Osteocyte (in vitro differentiated cells): ENCODE measurements around the gene LAMA5. TPM values are rescaled to one million over a fixed set of nuclear protein-coding genes. Genes with fewer than 3 reads are reported as not detected.

ENCODE experiments used
- DNase-seq: peaks from one replicate; pipeline ENCODE4 v3.0.0; 2021; ENCODE audit warnings: mixed read lengths; ENCODE audit not compliant: unreplicated experiment; ENCODE audit errors: extremely low spot score
- H3K27ac Mint-ChIP-seq: one replicate; pipeline ENCODE4 v1.8.0; 2021; ENCODE audit warnings: mild to moderate bottlenecking, mixed read lengths; ENCODE audit not compliant: unreplicated experiment
- H3K27me3 Mint-ChIP-seq: one replicate; pipeline ENCODE4 v1.8.0; 2021; ENCODE audit warnings: mixed read lengths; ENCODE audit not compliant: unreplicated experiment
- H3K36me3 Mint-ChIP-seq: one replicate; pipeline ENCODE4 v1.8.0; 2021; ENCODE audit warnings: mixed read lengths; ENCODE audit not compliant: unreplicated experiment
- H3K4me1 Mint-ChIP-seq: one replicate; pipeline ENCODE4 v1.8.0; 2021; ENCODE audit warnings: mixed read lengths; ENCODE audit not compliant: unreplicated experiment
- H3K4me3 Mint-ChIP-seq: one replicate; pipeline ENCODE4 v1.8.0; 2021; ENCODE audit warnings: mild to moderate bottlenecking, moderate library complexity, mixed read lengths; ENCODE audit not compliant: unreplicated experiment
- H3K9me3 Mint-ChIP-seq: one replicate; pipeline ENCODE4 v1.8.0; 2021; ENCODE audit warnings: mixed read lengths; ENCODE audit not compliant: unreplicated experiment
- CTCF ChIP-seq: fragments of 200-600 bp; sonication (generic); IDR thresholded peaks from 2 replicates; pipeline ENCODE4 v1.5.0; 2021; ENCODE audit warnings: antibody characterized with exemption, mild to moderate bottlenecking, moderate library complexity
- total RNA-seq: library from RNA; stranded (reverse); gene quantifications from 2 replicates; pipeline ENCODE4 v1.2.1, GENCODE V29; 2021

The LAMA5 gene
- total RNA-seq, 1 donor from 2014 or later = 201 TPM

- no peaks in the 10 kb centered on the region for H3K27me3 Mint-ChIP-seq
- H3K36me3 Mint-ChIP-seq = no peaks in the 10 kb centered on the region
- TF ChIP-seq CTCF = no peak
- DNase-seq = no peak
- peaks cover 9% of the 10 kb centered on the region for H3K4me1 Mint-ChIP-seq
- H3K27ac Mint-ChIP-seq = no peak overlapping the region
- no peak overlapping the region for H3K4me3 Mint-ChIP-seq
- no peaks in the 10 kb centered on the region for H3K9me3 Mint-ChIP-seq
Measured at GRCh38 chr20:62412194-62413024, 45.3 kb upstream of the LAMA5 start.

GRCh38 chr20:62411479-62412193 lies 44.5 kb upstream of the LAMA5 start:
- DNase-seq = no peak
- no peaks in the 10 kb centered on the region for H3K27me3 Mint-ChIP-seq
- H3K27ac Mint-ChIP-seq = no peak overlapping the region
- no peak for TF ChIP-seq CTCF
- H3K9me3 Mint-ChIP-seq = no peaks in the 10 kb centered on the region
- peaks cover 9% of the 10 kb centered on the region for H3K4me1 Mint-ChIP-seq
- no peaks in the 10 kb centered on the region for H3K36me3 Mint-ChIP-seq
- no peak overlapping the region for H3K4me3 Mint-ChIP-seq

GRCh38 chr20:62410746-62411478 lies 43.8 kb upstream of the LAMA5 start:
- Mint-ChIP-seq H3K27me3 (no peaks in the 10 kb centered on the region), H3K4me3 (no peak overlapping the region), H3K4me1 (peaks cover 13% of the 10 kb centered on the region), H3K9me3 (no peaks in the 10 kb centered on the region), H3K36me3 (no peaks in the 10 kb centered on the region), H3K27ac (no peak overlapping the region)
- DNase-seq = no peak
- TF ChIP-seq CTCF = no peak

GRCh38 chr20:62409931-62410745 lies 43.0 kb upstream of the LAMA5 start:
- Mint-ChIP-seq H3K4me3 (no peak overlapping the region), H3K27ac (no peak overlapping the region), H3K36me3 (no peaks in the 10 kb centered on the region), H3K9me3 (no peaks in the 10 kb centered on the region), H3K27me3 (no peaks in the 10 kb centered on the region), H3K4me1 (peaks cover 19% of the 10 kb centered on the region)
- no peak for DNase-seq
- peak; percentile 61 for TF ChIP-seq CTCF
